ENCODE measurements around the gene ICE2. TPM values are rescaled to one million over a fixed set of nuclear protein-coding genes. Genes with fewer than 3 reads are reported as not detected.
A peak's percentile ranks its signal among the peaks of the same experiment; 100 is the strongest.

The ICE2 gene, protein sequence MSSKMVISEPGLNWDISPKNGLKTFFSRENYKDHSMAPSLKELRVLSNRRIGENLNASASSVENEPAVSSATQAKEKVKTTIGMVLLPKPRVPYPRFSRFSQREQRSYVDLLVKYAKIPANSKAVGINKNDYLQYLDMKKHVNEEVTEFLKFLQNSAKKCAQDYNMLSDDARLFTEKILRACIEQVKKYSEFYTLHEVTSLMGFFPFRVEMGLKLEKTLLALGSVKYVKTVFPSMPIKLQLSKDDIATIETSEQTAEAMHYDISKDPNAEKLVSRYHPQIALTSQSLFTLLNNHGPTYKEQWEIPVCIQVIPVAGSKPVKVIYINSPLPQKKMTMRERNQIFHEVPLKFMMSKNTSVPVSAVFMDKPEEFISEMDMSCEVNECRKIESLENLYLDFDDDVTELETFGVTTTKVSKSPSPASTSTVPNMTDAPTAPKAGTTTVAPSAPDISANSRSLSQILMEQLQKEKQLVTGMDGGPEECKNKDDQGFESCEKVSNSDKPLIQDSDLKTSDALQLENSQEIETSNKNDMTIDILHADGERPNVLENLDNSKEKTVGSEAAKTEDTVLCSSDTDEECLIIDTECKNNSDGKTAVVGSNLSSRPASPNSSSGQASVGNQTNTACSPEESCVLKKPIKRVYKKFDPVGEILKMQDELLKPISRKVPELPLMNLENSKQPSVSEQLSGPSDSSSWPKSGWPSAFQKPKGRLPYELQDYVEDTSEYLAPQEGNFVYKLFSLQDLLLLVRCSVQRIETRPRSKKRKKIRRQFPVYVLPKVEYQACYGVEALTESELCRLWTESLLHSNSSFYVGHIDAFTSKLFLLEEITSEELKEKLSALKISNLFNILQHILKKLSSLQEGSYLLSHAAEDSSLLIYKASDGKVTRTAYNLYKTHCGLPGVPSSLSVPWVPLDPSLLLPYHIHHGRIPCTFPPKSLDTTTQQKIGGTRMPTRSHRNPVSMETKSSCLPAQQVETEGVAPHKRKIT
- 26.4 and 30.1 TPM in 2 replicates for total RNA-seq

DNA sequence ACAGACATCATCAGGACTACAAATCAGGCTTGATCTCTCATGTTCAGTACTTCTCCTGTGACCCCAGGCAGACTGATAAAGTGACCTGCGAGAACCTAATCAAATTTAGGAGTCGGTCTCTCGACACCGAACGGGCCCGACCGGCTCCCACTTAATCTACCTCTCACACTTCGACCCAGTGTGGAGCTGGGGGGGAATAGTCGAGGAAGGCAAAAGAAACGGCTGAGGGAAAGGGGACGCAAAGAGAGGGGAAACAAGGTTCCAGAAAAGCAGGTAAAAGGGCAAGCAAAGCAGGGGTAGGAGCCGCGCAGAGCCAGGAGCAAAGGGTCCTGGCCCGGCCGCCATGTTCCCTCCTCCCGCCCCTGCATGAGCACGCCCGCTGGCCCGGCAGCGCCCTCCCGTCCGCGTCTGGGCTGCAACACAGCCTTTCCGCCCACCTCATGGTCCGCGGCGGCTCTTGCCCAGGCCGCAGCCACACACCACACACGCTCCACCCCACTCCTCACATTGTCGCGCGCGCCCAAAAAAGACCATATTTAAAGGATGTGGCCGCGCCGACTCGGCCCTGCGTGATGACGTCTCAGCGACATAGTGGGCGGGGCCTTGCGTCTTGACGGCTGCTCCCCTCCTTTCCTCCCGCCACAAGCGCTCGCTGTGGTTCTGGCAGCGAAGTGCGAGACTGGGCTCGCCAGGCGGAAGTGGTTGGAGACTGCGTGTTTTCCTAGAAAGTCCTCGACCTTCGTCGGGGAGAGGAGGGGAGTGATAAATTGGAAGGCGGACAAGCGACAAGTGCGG is at the start of gene ICE2:
Gene ICE2 (minus strand): TSS at position 577 of the 795 bp plus-strand sequence. CDS start 1,165 bp downstream, outside the sequence.
- no peaks in the 10 kb centered on the region for H3K9me3 ChIP-seq (ENCODE audit: low read depth, low read length)
- peak within 1 kb of the TSS; percentile 95 for H2AFZ ChIP-seq (ENCODE audit: low read length)
- peaks cover 29% of the 10 kb centered on the region for H3K79me2 ChIP-seq (ENCODE audit: insufficient read depth, low read length)
- TF ChIP-seq, protein P1, sequence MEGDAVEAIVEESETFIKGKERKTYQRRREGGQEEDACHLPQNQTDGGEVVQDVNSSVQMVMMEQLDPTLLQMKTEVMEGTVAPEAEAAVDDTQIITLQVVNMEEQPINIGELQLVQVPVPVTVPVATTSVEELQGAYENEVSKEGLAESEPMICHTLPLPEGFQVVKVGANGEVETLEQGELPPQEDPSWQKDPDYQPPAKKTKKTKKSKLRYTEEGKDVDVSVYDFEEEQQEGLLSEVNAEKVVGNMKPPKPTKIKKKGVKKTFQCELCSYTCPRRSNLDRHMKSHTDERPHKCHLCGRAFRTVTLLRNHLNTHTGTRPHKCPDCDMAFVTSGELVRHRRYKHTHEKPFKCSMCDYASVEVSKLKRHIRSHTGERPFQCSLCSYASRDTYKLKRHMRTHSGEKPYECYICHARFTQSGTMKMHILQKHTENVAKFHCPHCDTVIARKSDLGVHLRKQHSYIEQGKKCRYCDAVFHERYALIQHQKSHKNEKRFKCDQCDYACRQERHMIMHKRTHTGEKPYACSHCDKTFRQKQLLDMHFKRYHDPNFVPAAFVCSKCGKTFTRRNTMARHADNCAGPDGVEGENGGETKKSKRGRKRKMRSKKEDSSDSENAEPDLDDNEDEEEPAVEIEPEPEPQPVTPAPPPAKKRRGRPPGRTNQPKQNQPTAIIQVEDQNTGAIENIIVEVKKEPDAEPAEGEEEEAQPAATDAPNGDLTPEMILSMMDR (IDR thresholded peaks at IDR 0.05; ENCODE audit: extremely low read depth, low read depth, low read length) = no peak
- H3K36me3 ChIP-seq (ENCODE audit: insufficient read depth, low read length) = peaks cover 8% of the 10 kb centered on the region
- peaks cover 28% of the 10 kb centered on the region for H3K4me1 ChIP-seq (ENCODE audit: insufficient read depth, low read length)
- H3K4me3 ChIP-seq (ENCODE audit: insufficient read depth, low read length) = peak within 1 kb of the TSS; percentile 85
- peak; percentile 90 for DNase-seq (ENCODE audit: insufficient read length, low spot score, missing footprints)
- H3K4me2 ChIP-seq (ENCODE audit: insufficient read depth, low read length) = peak within 1 kb of the TSS; percentile 95
- no peaks in the 10 kb centered on the region for H3K27me3 ChIP-seq (ENCODE audit: insufficient read depth, low read length)
- peak within 1 kb of the TSS; percentile 92 for H3K27ac ChIP-seq (ENCODE audit: low read depth, low read length)
- no peaks in the 10 kb centered on the region for H4K20me1 ChIP-seq (ENCODE audit: insufficient read depth, low read length)

DNA sequence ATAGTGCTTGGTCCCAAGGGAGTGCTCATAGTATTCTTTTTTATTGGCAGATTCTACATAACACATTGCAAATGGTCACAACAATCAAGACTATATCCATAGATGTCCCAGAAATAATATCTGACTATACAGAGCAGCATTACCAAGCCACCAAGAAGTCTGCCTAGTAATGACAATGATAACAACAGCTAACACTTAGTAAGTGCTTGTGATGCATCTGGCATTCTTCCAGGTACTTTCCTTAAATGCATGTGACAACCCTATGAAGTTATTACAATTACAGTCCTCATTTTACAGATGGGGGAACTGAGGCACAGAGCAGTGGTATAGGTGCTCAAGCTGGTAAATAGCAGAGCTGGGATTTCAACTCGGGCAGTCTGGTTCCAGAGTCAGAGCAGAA is 49.6 kb upstream of the ICE2 start:
- Histone ChIP-seq H3K27me3 (ENCODE audit: insufficient read depth, low read length) (no peaks in the 10 kb centered on the region), H3K79me2 (ENCODE audit: insufficient read depth, low read length) (no peaks in the 10 kb centered on the region), H3K4me2 (ENCODE audit: insufficient read depth, low read length) (no peak overlapping the region), H3K4me1 (ENCODE audit: insufficient read depth, low read length) (peaks cover 10% of the 10 kb centered on the region), H3K9me3 (ENCODE audit: low read depth, low read length) (no peaks in the 10 kb centered on the region), H4K20me1 (ENCODE audit: insufficient read depth, low read length) (no peaks in the 10 kb centered on the region), H3K27ac (ENCODE audit: low read depth, low read length) (no peak overlapping the region), H3K36me3 (ENCODE audit: insufficient read depth, low read length) (no peaks in the 10 kb centered on the region), H2AFZ (ENCODE audit: low read length) (no peak overlapping the region), H3K4me3 (ENCODE audit: insufficient read depth, low read length) (no peak overlapping the region)
- DNase-seq (ENCODE audit: insufficient read length, low spot score, missing footprints) = no peak
- TF ChIP-seq, protein P1 (IDR thresholded peaks at IDR 0.05; ENCODE audit: extremely low read depth, low read depth, low read length) = no peak

DNA sequence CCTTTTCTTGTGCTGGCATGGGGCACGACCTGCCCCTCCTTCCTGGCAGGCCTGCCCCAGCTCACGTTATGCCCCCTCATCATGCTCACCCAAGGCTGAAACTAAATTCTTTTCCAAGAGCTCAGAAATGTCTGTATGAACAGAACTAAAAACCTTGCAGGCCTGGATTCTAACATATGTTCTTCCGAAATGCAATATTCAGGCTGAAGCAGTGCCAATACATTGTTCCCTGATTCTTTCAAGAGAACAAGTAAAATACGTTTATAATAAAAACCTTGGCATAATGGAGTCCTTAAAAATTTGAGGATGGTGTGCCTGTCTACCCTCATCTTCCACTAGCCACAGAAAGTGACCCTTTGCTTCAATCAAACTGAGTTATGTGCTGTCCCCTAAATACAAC is 48.5 kb upstream of the ICE2 start:
- peaks cover 13% of the 10 kb centered on the region for H3K4me1 ChIP-seq (ENCODE audit: insufficient read depth, low read length)
- TF ChIP-seq, protein P1 (IDR thresholded peaks at IDR 0.05; ENCODE audit: extremely low read depth, low read depth, low read length) = no peak
- no peaks in the 10 kb centered on the region for H3K27me3 ChIP-seq (ENCODE audit: insufficient read depth, low read length)
- no peak overlapping the region for H3K4me3 ChIP-seq (ENCODE audit: insufficient read depth, low read length)
- no peaks in the 10 kb centered on the region for H3K36me3 ChIP-seq (ENCODE audit: insufficient read depth, low read length)
- H3K9me3 ChIP-seq (ENCODE audit: low read depth, low read length) = no peaks in the 10 kb centered on the region
- H3K4me2 ChIP-seq (ENCODE audit: insufficient read depth, low read length) = no peak overlapping the region
- H2AFZ ChIP-seq (ENCODE audit: low read length) = no peak overlapping the region
- no peak for DNase-seq (ENCODE audit: insufficient read length, low spot score, missing footprints)
- no peaks in the 10 kb centered on the region for H4K20me1 ChIP-seq (ENCODE audit: insufficient read depth, low read length)
- H3K27ac ChIP-seq (ENCODE audit: low read depth, low read length) = no peak overlapping the region
- no peaks in the 10 kb centered on the region for H3K79me2 ChIP-seq (ENCODE audit: insufficient read depth, low read length)

All from osteoblast (primary cell).